K562 (cell line): Measurements from ENCODE around the gene ZDHHC11. TPM values are rescaled to one million over a fixed set of nuclear protein-coding genes. Genes with fewer than 3 reads are reported as not detected.

Experiments
- BCOR ChIP-seq: fragments of 450-650 bp; IDR thresholded peaks from 2 replicates; pipeline ENCODE4 v1.6.1; 2016
- CBX1 ChIP-seq: sonication (generic); IDR thresholded peaks from 2 replicates; pipeline ENCODE4 v1.6.1; 2016; ENCODE audit warnings: antibody characterized with exemption, low read depth, mild to moderate bottlenecking
- CHAMP1 ChIP-seq: fragments of 450-650 bp; IDR thresholded peaks from 2 replicates; pipeline ENCODE4 v1.6.1; 2016; ENCODE audit warnings: mild to moderate bottlenecking
- KDM1A ChIP-seq, 2 experiments: fragments of 450-650 bp; IDR thresholded peaks; 2 replicates each; pipeline ENCODE4 v1.6.1; 2016; ENCODE audit warnings: mild to moderate bottlenecking in 2 of 2
- SETDB1 ChIP-seq: IDR thresholded peaks from one replicate; pipeline ENCODE4 v1.6.1; 2012; ENCODE audit warnings: low read length, control low read depth, inconsistent platforms
- SMAD2 ChIP-seq: fragments of 150-350 bp; IDR thresholded peaks from 2 replicates; pipeline ENCODE4 v1.6.1; 2014; ENCODE audit warnings: low read depth, mild to moderate bottlenecking, low read length
- ZC3H4 ChIP-seq: sonication (generic); formaldehyde crosslinking; IDR thresholded peaks from 2 replicates; pipeline ENCODE4 v1.9.0; 2021; ENCODE audit warnings: missing genetic modification reagents, borderline replicate concordance
- ZNF197 ChIP-seq: fragments of 200-800 bp; sonication (Bioruptor generic); IDR thresholded peaks from 2 replicates; pipeline ENCODE4 v1.6.1; 2016; ENCODE audit warnings: low read depth, missing genetic modification characterization, missing compliant biosample characterization
- ZNF354B ChIP-seq: fragments of 250-450 bp; sonication (Bioruptor Pico); IDR thresholded peaks from 2 replicates; pipeline ENCODE4 v1.4.0; 2020
- polyA plus RNA-seq, 8 experiments: library from polyadenylated mRNA; depleted of rRNA in 4 of 8; stranded (reverse) in 5 of 8; unstranded in 3 of 8; fragments of >200 nt; fragmentation: Nextera tagmentation in 2 of 8; fragmentation: Illumina TruSeq in 1 of 8; extraction: Ambion mirVana in 2 of 8; extraction: Trizol in 1 of 8; gene quantifications; 2 replicates each; pipeline versions ENCODE4 v1.2.1 to v1.2.3, GENCODE V29; 2011 to 2014; ENCODE audit warnings: inconsistent platforms in 1 of 8, missing spikeins in 1 of 8
- total RNA-seq, 7 experiments: library from RNA; depleted of rRNA in 6 of 7; stranded (reverse); fragments of >200 nt in 6 of 7; fragmentation: Illumina TruSeq in 2 of 7; extraction: Trizol in 2 of 7; gene quantifications; 2 replicates each; pipeline versions ENCODE4 v1.2.1 to v1.2.3, GENCODE V29; 2011 to 2021; ENCODE audit warnings: low replicate concordance in 1 of 7
- TF ChIP-seq, protein P1 (sequence below), 2 experiments: fragments of 450-650 bp; IDR thresholded peaks; 2 replicates each; pipeline ENCODE4 v1.6.1; 2016
- TF ChIP-seq, protein P2 (sequence below): fragments of 450-650 bp; IDR thresholded peaks from 2 replicates; pipeline ENCODE4 v1.7.1; 2018; ENCODE audit warnings: mild to moderate bottlenecking, low read depth; ENCODE audit not compliant: partially characterized antibody
- TF ChIP-seq, protein P3 (sequence below): fragments of 150-350 bp; IDR thresholded peaks from 2 replicates; pipeline ENCODE4 v1.6.1; 2014; ENCODE audit warnings: low read depth, mild to moderate bottlenecking, low read length, borderline replicate concordance
- TF ChIP-seq, protein P4 (sequence below), 2 experiments: fragments of 450-650 bp in 1 of 2; IDR thresholded peaks; 2 replicates each; pipeline ENCODE4 v1.6.1; 2011 to 2017; ENCODE audit warnings: low read depth in 2 of 2, antibody characterized with exemption in 1 of 2, borderline replicate concordance in 1 of 2, low read length in 1 of 2, mild to moderate bottlenecking in 1 of 2, mixed read lengths in 1 of 2; ENCODE audit not compliant: control insufficient read depth in 1 of 2

The ZDHHC11 gene
- total and polyA plus RNA-seq, 9 of the 15 experiments (the other 6 are each of a cell fraction or from before 2014, with no cell fraction given): 0.07 to 2.3 (median 0.52) TPM

GRCh38 chr5:855771-856530, 5.2 kb upstream of the ZDHHC11 start (continued):
- TF ChIP-seq, protein P1, sequence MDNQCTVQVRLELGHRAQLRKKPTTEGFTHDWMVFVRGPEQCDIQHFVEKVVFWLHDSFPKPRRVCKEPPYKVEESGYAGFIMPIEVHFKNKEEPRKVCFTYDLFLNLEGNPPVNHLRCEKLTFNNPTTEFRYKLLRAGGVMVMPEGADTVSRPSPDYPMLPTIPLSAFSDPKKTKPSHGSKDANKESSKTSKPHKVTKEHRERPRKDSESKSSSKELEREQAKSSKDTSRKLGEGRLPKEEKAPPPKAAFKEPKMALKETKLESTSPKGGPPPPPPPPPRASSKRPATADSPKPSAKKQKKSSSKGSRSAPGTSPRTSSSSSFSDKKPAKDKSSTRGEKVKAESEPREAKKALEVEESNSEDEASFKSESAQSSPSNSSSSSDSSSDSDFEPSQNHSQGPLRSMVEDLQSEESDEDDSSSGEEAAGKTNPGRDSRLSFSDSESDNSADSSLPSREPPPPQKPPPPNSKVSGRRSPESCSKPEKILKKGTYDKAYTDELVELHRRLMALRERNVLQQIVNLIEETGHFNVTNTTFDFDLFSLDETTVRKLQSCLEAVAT (IDR thresholded peaks at IDR 0.05): peak in 1 of 2 experiments; percentile 29; a peak in 1 of 4 replicates
- TF ChIP-seq CHAMP1: no peak
- TF ChIP-seq SETDB1: no peak
- no peak for TF ChIP-seq CBX1
- no peak for TF ChIP-seq ZNF197 (CRISPR knock-in tag)
- TF ChIP-seq ZC3H4 (CRISPR knock-in tag): no peak
- 0 out of 4 replicates have a peak, but pooled peaks of 1 of the 2 experiments have one; percentile 17 for TF ChIP-seq KDM1A (IDR thresholded peaks at IDR 0.05)
- TF ChIP-seq, protein P2, sequence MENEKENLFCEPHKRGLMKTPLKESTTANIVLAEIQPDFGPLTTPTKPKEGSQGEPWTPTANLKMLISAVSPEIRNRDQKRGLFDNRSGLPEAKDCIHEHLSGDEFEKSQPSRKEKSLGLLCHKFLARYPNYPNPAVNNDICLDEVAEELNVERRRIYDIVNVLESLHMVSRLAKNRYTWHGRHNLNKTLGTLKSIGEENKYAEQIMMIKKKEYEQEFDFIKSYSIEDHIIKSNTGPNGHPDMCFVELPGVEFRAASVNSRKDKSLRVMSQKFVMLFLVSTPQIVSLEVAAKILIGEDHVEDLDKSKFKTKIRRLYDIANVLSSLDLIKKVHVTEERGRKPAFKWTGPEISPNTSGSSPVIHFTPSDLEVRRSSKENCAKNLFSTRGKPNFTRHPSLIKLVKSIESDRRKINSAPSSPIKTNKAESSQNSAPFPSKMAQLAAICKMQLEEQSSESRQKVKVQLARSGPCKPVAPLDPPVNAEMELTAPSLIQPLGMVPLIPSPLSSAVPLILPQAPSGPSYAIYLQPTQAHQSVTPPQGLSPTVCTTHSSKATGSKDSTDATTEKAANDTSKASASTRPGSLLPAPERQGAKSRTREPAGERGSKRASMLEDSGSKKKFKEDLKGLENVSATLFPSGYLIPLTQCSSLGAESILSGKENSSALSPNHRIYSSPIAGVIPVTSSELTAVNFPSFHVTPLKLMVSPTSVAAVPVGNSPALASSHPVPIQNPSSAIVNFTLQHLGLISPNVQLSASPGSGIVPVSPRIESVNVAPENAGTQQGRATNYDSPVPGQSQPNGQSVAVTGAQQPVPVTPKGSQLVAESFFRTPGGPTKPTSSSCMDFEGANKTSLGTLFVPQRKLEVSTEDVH: no peak
- no peak for TF ChIP-seq SMAD2
- TF ChIP-seq, protein P3, sequence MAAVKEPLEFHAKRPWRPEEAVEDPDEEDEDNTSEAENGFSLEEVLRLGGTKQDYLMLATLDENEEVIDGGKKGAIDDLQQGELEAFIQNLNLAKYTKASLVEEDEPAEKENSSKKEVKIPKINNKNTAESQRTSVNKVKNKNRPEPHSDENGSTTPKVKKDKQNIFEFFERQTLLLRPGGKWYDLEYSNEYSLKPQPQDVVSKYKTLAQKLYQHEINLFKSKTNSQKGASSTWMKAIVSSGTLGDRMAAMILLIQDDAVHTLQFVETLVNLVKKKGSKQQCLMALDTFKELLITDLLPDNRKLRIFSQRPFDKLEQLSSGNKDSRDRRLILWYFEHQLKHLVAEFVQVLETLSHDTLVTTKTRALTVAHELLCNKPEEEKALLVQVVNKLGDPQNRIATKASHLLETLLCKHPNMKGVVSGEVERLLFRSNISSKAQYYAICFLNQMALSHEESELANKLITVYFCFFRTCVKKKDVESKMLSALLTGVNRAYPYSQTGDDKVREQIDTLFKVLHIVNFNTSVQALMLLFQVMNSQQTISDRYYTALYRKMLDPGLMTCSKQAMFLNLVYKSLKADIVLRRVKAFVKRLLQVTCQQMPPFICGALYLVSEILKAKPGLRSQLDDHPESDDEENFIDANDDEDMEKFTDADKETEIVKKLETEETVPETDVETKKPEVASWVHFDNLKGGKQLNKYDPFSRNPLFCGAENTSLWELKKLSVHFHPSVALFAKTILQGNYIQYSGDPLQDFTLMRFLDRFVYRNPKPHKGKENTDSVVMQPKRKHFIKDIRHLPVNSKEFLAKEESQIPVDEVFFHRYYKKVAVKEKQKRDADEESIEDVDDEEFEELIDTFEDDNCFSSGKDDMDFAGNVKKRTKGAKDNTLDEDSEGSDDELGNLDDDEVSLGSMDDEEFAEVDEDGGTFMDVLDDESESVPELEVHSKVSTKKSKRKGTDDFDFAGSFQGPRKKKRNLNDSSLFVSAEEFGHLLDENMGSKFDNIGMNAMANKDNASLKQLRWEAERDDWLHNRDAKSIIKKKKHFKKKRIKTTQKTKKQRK: no peak
- TF ChIP-seq, protein P4, sequence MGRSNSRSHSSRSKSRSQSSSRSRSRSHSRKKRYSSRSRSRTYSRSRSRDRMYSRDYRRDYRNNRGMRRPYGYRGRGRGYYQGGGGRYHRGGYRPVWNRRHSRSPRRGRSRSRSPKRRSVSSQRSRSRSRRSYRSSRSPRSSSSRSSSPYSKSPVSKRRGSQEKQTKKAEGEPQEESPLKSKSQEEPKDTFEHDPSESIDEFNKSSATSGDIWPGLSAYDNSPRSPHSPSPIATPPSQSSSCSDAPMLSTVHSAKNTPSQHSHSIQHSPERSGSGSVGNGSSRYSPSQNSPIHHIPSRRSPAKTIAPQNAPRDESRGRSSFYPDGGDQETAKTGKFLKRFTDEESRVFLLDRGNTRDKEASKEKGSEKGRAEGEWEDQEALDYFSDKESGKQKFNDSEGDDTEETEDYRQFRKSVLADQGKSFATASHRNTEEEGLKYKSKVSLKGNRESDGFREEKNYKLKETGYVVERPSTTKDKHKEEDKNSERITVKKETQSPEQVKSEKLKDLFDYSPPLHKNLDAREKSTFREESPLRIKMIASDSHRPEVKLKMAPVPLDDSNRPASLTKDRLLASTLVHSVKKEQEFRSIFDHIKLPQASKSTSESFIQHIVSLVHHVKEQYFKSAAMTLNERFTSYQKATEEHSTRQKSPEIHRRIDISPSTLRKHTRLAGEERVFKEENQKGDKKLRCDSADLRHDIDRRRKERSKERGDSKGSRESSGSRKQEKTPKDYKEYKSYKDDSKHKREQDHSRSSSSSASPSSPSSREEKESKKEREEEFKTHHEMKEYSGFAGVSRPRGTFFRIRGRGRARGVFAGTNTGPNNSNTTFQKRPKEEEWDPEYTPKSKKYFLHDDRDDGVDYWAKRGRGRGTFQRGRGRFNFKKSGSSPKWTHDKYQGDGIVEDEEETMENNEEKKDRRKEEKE (IDR thresholded peaks at IDR 0.05; ENCODE audit: borderline replicate concordance in 1 of 2, control insufficient read depth in 1 of 2, low read depth in 2 of 2, low read length in 1 of 2): 0 out of 4 replicates have a peak, but pooled peaks of 1 of the 2 experiments have one; percentile 22
- TF ChIP-seq BCOR: peak; percentile 28; the same call in 1 of the 2 replicates
- TF ChIP-seq ZNF354B (CRISPR knock-in tag): no peak
